Lower leg skin (tissue), 3 donors: ENCODE data around the gene CHST12.
"Not testable (repeated sequence)": the region's sequence is repeated elsewhere in the genome, so short reads cannot be mapped to it uniquely, and the experiment has no call there.

Experiments
- POLR2A ChIP-seq, 2 donors: fragments of 450-650 bp; IDR thresholded peaks; one replicate each; pipeline ENCODE4 v1.6.1; 2016 to 2017; ENCODE audit warnings: antibody characterized with exemption in 2 of 2, mild to moderate bottlenecking in 1 of 2, moderate library complexity in 1 of 2
- TF ChIP-seq, protein P1 (sequence below), 3 donors: fragments of 450-650 bp; IDR thresholded peaks; one replicate each; pipeline ENCODE4 v1.5.1; 2016; ENCODE audit warnings: antibody characterized with exemption in 3 of 3, mild to moderate bottlenecking in 3 of 3, moderate library complexity in 2 of 3

DNA sequence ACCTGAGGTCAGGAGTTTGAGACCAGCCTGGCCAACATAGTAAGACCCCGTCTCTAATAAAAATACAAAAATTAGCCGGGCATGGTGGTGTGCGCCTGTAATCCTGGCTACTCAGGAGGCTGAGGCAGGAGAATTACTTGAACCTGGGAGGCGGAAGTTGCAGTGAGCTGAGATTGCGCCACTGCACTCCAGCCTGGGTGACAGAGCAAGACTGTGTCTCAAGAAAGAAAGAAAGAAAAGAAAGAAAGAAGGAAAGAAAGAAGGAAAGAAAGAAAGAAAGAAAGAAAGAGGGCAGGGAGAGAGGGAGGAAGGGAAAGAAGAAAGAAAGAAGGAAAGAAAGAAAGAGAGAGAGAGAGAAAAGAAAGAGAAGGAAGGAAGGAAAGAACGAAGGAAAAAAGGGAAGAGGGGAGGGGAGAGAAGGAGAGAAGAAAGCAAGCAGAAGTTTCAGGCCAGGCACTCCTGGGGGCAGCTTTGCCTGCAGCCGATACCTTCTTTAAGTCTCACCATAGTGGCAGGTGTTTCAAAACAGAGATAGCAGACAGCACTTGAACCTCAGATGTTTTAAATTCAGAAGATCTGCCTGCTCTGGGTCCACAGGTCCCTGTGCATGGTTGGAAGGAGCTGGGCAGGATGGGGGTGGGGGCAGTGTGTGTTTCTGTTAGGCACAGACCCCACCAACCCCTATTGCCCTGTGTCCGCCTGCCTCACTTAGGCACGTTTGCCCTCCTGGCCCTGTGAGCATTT lies 66.2 kb downstream of the CHST12 start:
- not testable (repeated sequence) for TF ChIP-seq POLR2A (IDR thresholded peaks at IDR 0.05)
- TF ChIP-seq, protein P1, sequence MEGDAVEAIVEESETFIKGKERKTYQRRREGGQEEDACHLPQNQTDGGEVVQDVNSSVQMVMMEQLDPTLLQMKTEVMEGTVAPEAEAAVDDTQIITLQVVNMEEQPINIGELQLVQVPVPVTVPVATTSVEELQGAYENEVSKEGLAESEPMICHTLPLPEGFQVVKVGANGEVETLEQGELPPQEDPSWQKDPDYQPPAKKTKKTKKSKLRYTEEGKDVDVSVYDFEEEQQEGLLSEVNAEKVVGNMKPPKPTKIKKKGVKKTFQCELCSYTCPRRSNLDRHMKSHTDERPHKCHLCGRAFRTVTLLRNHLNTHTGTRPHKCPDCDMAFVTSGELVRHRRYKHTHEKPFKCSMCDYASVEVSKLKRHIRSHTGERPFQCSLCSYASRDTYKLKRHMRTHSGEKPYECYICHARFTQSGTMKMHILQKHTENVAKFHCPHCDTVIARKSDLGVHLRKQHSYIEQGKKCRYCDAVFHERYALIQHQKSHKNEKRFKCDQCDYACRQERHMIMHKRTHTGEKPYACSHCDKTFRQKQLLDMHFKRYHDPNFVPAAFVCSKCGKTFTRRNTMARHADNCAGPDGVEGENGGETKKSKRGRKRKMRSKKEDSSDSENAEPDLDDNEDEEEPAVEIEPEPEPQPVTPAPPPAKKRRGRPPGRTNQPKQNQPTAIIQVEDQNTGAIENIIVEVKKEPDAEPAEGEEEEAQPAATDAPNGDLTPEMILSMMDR (IDR thresholded peaks at IDR 0.05), result not testable (repeated sequence)
